HG03469 (cell line): ENCODE data around the gene LYPD5.

ENCODE experiments used
- ATAC-seq: cut with Tn5 transposase; IDR thresholded peaks from one replicate; pipeline ENCODE4 v1.9.1; 2021; ENCODE audit warnings: mild to moderate bottlenecking, moderate library complexity, moderate number of reproducible peaks; ENCODE audit not compliant: unreplicated experiment

Gene LYPD5

DNA sequence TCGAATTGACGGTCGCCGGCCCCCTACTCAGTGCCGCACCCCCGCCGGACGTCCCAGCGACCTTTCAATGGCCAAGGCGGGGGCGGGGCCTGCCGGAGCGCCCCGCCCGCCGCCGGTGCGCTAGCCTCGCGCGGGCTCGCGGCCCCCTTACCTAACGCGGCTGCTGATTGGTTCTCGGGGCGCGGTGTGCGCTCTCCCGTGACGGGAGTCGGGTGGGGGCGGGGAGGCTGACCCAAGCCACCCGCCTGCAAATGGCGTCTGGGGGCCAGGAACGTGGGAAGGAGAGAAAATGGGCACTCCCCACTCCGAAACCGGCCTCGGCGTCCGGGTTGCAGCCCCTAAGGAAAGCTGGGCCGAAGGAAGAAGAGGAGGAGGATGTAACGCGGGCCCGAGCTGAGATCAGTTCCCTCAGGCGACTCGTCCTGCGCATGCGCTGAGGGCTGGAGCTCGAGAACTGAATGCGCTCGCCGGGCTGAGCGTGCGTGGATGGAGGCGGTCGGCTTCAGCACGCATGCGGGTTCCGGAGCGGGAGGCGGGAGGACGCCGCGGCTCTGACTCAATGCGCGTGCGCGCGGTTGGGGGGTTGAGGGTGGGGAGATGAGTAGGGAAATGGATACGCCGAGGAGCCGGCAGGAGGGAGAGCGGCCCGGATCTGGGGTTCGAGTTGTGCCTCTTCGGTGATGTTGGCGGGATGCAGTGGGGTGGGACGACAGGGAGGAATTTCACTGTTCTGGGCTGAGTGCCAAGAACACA is 47.6 kb downstream of the LYPD5 start, which contains the start of gene SMG9:
Gene SMG9, minus strand, starts transcription at position 460 of the 753 bp plus-strand sequence. CDS start 4,221 bp downstream, outside the sequence.
- ATAC-seq, result peak; percentile 40

DNA sequence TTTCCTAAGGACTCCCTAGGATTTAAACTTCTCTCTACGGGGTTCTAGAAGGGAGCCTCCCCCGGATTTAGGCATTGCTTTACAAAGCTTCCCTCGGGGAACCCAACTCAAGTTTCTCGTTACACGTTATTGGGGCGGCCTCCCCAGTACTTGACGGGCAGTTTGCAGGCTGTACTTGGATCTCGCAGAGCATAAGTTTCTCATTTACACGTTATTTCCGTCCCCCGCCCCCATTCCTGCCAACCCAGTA is 48.1 kb downstream of the LYPD5 start:
- no peak for ATAC-seq

DNA sequence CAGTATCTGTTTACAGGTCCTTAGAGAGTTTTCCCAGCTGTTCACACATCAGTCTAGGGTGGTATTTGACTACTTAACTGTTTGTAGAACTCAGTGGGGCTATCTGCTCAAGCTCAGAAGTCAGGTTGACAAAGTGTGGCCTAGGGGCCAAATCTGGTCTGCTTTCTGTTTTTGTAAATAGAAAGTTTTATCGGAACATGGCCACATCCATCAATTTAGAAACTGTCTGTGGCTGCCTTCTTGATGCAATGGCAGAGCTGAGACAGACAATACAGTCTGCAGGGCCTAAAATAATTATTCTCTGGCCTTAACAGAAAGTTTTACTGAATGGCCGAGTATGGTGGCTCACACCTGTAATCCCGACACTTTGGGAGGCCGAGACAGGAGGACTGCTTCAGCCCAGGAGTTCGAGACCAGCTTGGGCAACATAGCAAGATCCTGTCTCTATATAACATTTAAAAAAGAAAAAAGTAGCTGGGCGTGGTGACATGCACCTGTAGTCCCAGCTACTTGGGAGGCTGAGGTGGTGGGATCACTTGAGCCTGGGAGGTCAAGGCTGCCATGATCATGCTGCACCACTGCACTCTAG is 49.9 kb downstream of the LYPD5 start:
- ATAC-seq, result no peak

DNA sequence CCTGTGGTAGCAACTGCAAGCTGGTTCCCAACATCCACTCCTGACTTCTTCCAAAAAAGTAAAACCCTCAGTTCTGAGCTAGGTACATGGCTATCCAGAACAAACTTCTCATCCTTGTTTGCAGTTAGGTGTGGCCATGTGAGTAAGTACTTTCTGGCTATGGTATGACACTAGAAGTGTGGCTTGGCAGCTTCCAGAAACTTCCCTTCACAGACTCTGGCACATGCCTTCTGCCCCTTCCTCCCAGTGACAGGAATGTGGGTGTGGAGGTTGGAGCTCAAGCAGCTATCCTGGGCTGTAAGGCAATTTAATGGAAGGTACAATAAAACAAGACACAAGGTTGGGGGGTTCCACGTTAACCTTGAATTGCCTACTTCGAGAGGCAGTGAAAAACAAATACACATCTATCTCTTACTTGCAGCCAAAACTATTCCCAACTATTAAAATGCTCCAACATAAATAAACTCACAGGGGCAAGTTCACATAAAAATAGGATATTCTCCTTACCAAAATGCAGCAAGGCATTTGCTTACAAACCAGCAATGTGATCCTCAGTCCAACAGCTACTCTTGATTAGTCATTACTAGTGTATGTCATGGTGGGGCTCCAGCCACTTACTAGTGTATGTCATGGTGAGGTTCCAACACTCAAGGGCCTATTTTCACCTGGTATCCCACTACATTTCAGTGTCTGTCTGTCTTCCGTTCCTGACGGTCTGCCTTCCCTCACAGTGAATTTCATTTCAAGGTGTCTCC is 50.6 kb downstream of the LYPD5 start:
- ATAC-seq, result no peak

DNA sequence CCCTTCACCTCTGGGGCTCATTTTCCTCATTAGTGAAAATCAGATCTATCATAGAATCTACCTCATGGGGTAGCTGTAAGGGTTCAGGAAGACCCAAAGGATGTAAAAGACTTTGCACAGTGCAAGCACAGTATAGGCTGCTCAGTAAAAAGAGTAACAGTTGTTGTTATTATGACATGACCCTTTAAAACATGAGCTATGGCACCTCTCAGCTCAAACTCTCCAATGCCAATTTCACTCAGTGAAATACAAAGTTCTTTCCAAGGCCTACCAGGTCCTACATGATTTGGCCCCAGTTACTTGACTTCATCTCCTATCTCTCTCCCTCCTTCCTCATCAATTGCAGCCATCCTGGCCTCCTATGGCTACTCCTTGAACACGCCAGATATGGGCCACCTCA is 52.3 kb downstream of the LYPD5 start:
- ATAC-seq, result no peak

DNA sequence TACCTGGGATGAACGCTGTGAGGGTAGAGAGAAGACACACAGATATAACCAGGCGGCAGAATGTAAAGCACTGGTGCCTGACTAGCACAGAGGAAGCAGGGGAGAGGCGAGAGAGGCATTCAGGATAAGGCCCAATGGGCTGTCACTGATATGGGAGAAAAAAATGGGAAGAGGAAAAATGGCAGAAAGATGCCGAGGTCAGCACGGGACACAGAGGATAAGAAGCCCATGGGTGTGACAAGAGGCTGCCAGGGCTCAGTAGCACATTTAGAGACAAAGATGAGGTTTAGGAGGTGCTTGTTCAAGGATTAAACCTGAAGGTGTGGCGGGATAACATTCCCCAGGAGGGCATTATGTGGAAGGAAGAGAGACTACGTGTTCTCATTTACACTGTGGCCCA is 53.1 kb downstream of the LYPD5 start:
- no peak for ATAC-seq

DNA sequence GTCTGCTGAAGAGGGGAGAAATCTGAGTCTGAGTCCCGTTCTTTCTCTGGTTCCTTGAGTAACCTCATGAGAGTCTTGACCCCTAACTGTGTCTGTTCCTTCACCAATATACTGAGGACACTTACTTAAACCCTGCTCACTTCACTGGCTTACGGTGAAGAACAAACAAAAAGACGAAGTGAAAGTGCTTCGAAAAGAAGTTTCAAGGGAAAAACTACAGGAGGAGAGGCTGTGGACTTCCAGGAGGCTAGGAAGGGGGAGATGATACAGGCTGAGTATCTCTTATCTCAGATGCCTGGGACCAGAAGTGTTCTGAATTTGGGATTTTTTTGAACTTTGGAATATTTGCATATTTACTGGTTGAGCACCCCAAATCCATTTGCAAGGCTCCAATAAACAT is 53.6 kb downstream of the LYPD5 start:
- no peak for ATAC-seq

DNA sequence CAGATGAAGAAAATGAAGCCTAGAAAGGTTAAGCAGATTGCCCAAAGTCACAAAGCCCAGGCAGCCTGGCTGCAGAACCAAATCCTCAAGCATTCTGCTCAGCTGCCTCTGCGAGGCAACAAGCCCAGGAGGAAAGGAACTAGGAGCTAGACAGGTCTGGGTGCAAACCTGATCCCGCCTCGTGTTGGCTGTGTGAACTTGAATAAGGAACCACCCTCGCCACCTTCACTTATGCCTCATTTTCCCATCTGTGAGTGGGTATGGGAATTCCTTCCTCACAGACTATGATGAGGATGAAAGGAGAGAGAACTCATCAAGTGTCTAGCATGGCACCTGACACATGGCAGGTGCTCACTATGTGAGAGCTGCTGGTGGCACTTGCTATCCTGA is 54.0 kb downstream of the LYPD5 start:
- no peak for ATAC-seq

DNA sequence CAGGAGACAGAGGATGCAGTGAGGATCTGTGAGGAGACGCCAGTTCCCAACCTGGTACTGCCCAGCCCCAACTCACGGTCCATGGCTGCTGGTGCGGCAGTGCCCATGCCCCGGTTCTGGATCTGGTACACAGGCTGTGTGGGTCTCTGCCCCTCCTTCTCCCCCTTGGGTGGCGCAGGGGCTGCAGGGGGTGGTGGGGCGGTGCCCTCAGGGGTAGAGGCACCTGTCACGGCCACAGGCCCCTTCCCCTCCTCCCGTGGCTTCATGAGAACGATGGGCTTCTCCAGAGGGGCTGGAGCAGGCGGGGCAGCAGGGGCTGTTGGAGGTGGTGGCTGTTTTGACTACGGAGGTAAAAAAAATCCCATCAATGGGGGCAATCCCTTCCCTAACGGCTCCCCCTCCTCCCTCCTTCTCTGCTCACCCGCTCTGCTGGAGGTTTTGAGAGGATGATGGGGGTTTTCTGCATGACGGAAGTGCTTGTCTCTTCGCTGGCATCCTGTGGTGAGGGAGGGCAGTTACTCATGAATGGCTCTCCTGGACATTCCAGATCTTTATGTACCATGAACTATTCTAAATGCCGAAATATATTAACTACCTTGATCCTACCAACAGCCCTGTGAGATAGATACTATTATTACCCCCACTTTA is 54.6 kb downstream of the LYPD5 start:
- ATAC-seq, result no peak
